ENCODE data around the gene SRSF3. TPM values are rescaled to one million over a fixed set of nuclear protein-coding genes. Genes with fewer than 3 reads are reported as not detected.
"Not testable (repeated sequence)": the region's sequence is repeated elsewhere in the genome, so short reads cannot be mapped to it uniquely, and the experiment has no call there.

Gene SRSF3
- total and polyA plus RNA-seq, 8 donors, result 60.5 to 122 (median 105) TPM

DNA sequence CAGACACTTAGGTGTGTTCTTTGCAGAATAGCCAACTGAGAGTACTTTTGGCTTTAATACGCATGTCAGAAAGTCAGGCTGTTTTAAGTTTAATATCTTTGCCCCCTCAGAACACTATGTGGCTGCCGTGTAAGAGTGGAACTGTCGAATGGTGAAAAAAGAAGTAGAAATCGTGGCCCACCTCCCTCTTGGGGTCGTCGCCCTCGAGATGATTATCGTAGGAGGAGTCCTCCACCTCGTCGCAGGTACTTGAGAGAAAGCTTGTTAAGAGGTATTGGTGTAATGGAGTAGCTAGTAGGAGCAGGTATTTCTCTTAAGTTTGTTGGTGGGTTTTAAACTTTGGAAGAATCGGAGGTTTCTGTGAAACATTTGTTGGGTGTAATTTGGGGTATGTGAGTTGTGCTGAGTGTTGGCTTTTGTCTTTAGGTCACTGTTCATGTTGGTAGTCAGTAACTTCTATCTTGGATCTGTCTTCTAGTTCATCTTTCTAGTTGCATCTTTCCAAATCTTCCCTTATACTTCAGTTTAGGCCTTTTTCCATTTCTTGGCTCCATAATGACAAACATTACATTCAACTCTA is 4.7 kb downstream of the SRSF3 start:
- intact Hi-C loops (cut with DNase I), result no loop called here
- peaks cover 5 to 72% (median 54%) of the 10 kb centered on the region in 3 donors for H3K36me3 ChIP-seq
- TF ChIP-seq, protein P1, sequence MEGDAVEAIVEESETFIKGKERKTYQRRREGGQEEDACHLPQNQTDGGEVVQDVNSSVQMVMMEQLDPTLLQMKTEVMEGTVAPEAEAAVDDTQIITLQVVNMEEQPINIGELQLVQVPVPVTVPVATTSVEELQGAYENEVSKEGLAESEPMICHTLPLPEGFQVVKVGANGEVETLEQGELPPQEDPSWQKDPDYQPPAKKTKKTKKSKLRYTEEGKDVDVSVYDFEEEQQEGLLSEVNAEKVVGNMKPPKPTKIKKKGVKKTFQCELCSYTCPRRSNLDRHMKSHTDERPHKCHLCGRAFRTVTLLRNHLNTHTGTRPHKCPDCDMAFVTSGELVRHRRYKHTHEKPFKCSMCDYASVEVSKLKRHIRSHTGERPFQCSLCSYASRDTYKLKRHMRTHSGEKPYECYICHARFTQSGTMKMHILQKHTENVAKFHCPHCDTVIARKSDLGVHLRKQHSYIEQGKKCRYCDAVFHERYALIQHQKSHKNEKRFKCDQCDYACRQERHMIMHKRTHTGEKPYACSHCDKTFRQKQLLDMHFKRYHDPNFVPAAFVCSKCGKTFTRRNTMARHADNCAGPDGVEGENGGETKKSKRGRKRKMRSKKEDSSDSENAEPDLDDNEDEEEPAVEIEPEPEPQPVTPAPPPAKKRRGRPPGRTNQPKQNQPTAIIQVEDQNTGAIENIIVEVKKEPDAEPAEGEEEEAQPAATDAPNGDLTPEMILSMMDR (IDR thresholded peaks at IDR 0.05), result no peak
- H3K4me3 ChIP-seq, result peak overlapping the region in 3 of 4 donors; percentile 51 to 81 (median 66)
- 49 to 55% methylated on average over 11 of the region's 11 CpGs for WGBS, 2 donors
- no peak for ATAC-seq
- FAIRE-seq, result no peak
- H3K4me1 ChIP-seq, result peaks cover 25 to 63% (median 50%) of the 10 kb centered on the region in 3 donors
- no peaks in the 10 kb centered on the region for H3K27me3 ChIP-seq
- no peak overlapping the region for H3K27ac ChIP-seq
- H3K9me3 ChIP-seq, result no peaks in the 10 kb centered on the region
- no peak for DNase-seq

DNA sequence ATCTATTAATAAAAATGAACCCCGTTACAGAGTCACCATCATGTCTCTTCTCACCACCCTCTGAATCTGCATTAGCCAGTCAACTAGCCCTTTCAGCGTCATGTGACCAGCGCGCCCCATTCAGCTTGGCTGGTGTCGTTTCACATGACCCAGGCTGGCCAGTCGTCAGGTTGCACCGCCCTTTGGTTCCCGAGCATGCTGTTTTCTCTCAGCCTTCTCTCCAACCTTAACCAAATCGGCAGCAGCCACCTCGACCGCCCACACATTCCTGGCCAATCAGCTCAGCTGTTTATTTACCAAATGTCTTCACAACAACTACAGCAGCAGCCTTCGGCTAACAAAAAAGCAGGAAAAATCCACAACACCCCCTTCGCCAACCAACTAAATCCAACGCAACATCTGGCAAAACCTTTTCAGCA is 5.6 kb downstream of the SRSF3 start:
- intact Hi-C loops (cut with DNase I), result no loop called here
- WGBS, 2 donors, result 64 to 71% methylated on average over 14 of the region's 14 CpGs
- no peak for FAIRE-seq
- H3K36me3 ChIP-seq, result peaks cover 5 to 82% (median 62%) of the 10 kb centered on the region in 3 donors
- no peaks in the 10 kb centered on the region for H3K9me3 ChIP-seq
- ATAC-seq, result peak in 3 of 4 donors; percentile 4 to 50 (median 12)
- no peak overlapping the region for H3K27ac ChIP-seq
- TF ChIP-seq, protein P1 (IDR thresholded peaks at IDR 0.05), result no peak
- H3K27me3 ChIP-seq, result no peaks in the 10 kb centered on the region
- peaks cover 25 to 64% (median 59%) of the 10 kb centered on the region in 3 donors for H3K4me1 ChIP-seq
- DNase-seq, result peak in 2 of 6 donors; percentile 41 to 57
- peak overlapping the region in 1 of 4 donors; percentile 66 for H3K4me3 ChIP-seq

DNA sequence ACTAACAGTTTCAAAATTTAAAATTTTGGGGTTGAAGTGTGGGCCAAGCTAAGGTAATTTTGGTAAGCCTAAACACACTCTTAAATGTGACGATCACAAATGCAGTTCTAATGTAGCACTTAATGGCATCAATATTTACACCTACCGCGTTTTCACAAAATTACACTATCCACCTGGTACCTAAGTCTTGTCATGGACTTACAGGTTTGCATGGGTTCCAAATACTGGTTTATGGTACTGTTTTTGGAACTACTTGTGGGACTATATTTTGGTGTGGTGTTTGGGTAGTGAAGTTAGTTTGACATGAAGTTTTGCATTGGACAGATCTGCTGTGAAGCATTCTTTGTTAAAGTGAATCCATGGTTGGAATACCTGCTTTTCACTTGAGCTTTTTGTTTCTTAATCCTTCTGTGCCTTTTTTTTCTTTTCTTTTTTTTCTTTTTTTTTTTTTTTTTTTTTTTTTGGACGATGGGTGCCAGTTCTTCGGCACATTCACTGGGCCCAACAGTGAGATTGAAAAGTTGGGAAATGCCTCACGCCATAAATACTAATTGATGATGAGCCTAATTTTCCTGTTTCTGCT is 6.5 kb downstream of the SRSF3 start:
- FAIRE-seq (no peak), ATAC-seq (no peak), DNase-seq (no peak)
- intact Hi-C loops (cut with DNase I), result no loop called here
- Histone ChIP-seq H3K9me3 (no peaks in the 10 kb centered on the region), H3K4me1 (peaks cover 28 to 73% (median 67%) of the 10 kb centered on the region in 3 donors), H3K4me3 (no peak overlapping the region), H3K27ac (no peak overlapping the region), H3K36me3 (peaks cover 10 to 90% (median 70%) of the 10 kb centered on the region in 3 donors), H3K27me3 (no peaks in the 10 kb centered on the region)
- 68 to 69% methylated on average over 6 of the region's 6 CpGs for whole genome bisulfite sequencing, 2 donors
- TF ChIP-seq, protein P1 (IDR thresholded peaks at IDR 0.05), result no peak

DNA sequence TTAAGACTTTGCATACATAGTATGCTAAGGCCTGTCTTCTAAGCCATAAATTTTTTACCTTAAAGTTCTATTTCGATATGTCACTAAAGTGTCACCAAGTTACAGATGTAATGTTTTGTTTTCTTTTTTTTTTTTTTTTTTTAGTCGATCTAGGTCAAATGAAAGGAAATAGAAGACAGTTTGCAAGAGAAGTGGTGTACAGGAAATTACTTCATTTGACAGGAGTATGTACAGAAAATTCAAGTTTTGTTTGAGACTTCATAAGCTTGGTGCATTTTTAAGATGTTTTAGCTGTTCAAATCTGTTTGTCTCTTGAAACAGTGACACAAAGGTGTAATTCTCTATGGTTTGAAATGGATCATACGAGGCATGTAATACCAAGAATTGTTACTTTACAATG is 7.7 kb downstream of the SRSF3 start:
- intact Hi-C loops (cut with DNase I); H3K27me3 ChIP-seq; H3K27ac ChIP-seq; ATAC-seq; FAIRE-seq; DNase-seq; H3K9me3 ChIP-seq; H3K4me3 ChIP-seq: not testable (repeated sequence)
- Histone ChIP-seq H3K4me1 (peaks cover 34 to 82% (median 78%) of the 10 kb centered on the region in 3 donors), H3K36me3 (peaks cover 10 to 100% (median 71%) of the 10 kb centered on the region in 3 donors)
- 63 to 75% methylated on average over 3 of the region's 3 CpGs for WGBS, 2 donors

DNA sequence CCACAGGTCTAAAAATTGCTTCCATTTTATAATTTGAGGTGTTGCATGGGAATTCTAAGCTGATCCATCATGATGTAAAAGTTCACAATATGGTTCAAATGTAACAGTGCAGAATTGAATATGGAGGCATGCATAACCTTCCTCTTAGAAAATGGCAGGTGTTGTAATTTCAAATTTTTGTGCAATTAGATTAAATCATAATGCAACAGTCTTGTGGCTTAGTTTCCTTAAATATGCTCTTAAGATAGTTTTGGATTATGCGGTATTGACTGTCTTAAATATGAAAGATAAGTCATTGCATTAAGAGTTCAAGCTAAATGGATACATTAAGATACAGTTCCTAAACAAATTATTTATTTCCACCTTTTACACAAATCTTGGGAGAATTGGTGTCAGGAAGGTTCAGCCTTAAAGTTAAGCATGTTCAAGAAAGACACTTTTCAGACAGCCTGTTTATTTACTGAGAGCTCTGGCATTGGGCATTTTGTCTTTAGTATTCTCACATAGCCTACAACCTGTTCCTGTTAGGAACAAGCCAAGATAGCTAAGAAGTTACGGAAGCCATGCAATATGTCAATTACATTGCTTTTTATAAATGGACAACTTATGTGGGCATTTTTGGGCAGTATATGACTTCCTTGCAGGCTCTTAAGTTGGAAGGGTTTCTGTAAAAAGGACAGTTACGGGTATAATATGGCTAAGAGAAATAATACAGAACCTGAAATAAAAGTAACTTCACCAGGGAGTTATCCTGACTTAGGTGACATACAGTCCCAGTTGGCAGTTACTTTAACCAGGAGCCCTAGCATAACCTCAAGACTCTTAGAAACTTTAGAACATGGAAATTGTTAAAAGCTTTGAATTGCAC is 9.3 kb downstream of the SRSF3 start:
- no peak overlapping the region for H3K4me3 ChIP-seq
- no peaks in the 10 kb centered on the region for H3K9me3 ChIP-seq
- H3K36me3 ChIP-seq, result peaks cover 10 to 93% (median 65%) of the 10 kb centered on the region in 3 donors
- no peak for FAIRE-seq
- H3K4me1 ChIP-seq, result peaks cover 41 to 80% (median 79%) of the 10 kb centered on the region in 3 donors
- intact Hi-C loops (cut with DNase I), result no loop called here
- H3K27ac ChIP-seq, result no peak overlapping the region
- DNase-seq, result no peak
- TF ChIP-seq, protein P1 (IDR thresholded peaks at IDR 0.05), result no peak
- 87 to 91% methylated on average over 3 of the region's 3 CpGs for WGBS, 2 donors
- no peak for ATAC-seq
- H3K27me3 ChIP-seq, result no peaks in the 10 kb centered on the region
